Stimulated activated CD8-positive, alpha-beta memory T cell treated with anti-CD3 and anti-CD28 coated beads, Interleukin-4, amount 100 ng/mL, for 1 hour (primary cell): ENCODE measurements around the gene FRZB.
"Not testable (repeated sequence)": the region's sequence is repeated elsewhere in the genome, so short reads cannot be mapped to it uniquely, and the experiment has no call there.

Source experiments
- DNase-seq, 2 donors: peaks; one replicate each; pipeline ENCODE4 v3.0.0-alpha.2; 2020; ENCODE audit warnings: low read depth in 2 of 2, low spot score in 1 of 2

FRZB gene

GRCh38 chr2:182866461-182867406 lies at the start of gene FRZB:
Gene FRZB (minus strand): TSS chr2:182866637. CDS start chr2:182866552, 85 bp downstream.
- no peak for DNase-seq

GRCh38 chr2:182915369-182916326 lies 49.2 kb upstream of the FRZB start:
- no peak for DNase-seq

GRCh38 chr2:182914852-182915251 lies 48.4 kb upstream of the FRZB start:
- no peak for DNase-seq

- no peak for DNase-seq
Observed at GRCh38 chr2:182913064-182913463, 46.6 kb upstream of the FRZB start.

- no peak for DNase-seq
Observed at GRCh38 chr2:182912518-182912915, 46.1 kb upstream of the FRZB start.

- no peak for DNase-seq
Observed at GRCh38 chr2:182911813-182912517, 45.5 kb upstream of the FRZB start.

- no peak for DNase-seq
Observed at GRCh38 chr2:182910965-182911364, 44.5 kb upstream of the FRZB start.

GRCh38 chr2:182907081-182907830 lies 40.8 kb upstream of the FRZB start:
- DNase-seq = no peak

GRCh38 chr2:182906454-182906853 lies 40.0 kb upstream of the FRZB start:
- no peak for DNase-seq

- DNase-seq = no peak
Observed at GRCh38 chr2:182904844-182905243, 38.4 kb upstream of the FRZB start.

GRCh38 chr2:182903566-182903965 lies 37.1 kb upstream of the FRZB start:
- DNase-seq = no peak

GRCh38 chr2:182901748-182902147 lies 35.3 kb upstream of the FRZB start:
- DNase-seq = no peak

- DNase-seq = no peak
Observed at GRCh38 chr2:182898718-182899117, 32.3 kb upstream of the FRZB start.

GRCh38 chr2:182897137-182897536 lies 30.7 kb upstream of the FRZB start:
- no peak for DNase-seq

GRCh38 chr2:182895798-182896197 lies 29.4 kb upstream of the FRZB start:
- DNase-seq = no peak

GRCh38 chr2:182895169-182895568 lies 28.7 kb upstream of the FRZB start:
- DNase-seq = no peak

GRCh38 chr2:182894174-182894573 lies 27.7 kb upstream of the FRZB start:
- DNase-seq = no peak

GRCh38 chr2:182893666-182894065 lies 27.2 kb upstream of the FRZB start:
- DNase-seq = no peak

- DNase-seq = not testable (repeated sequence)
Observed at GRCh38 chr2:182893035-182893434, 26.6 kb upstream of the FRZB start.

GRCh38 chr2:182891611-182892010 lies 25.2 kb upstream of the FRZB start:
- no peak for DNase-seq
